GM18499 (cell line): ENCODE measurements around the gene PLLP.

Experiments used
- ATAC-seq: cut with Tn5 transposase; IDR thresholded peaks from one replicate; pipeline ENCODE4 v1.9.1; 2021; ENCODE audit warnings: moderate number of reproducible peaks; ENCODE audit not compliant: insufficient read depth, unreplicated experiment

Gene PLLP

GRCh38 chr16:57284209-57284951 is at the start of gene PLLP:
Gene PLLP (minus strand): TSS chr16:57284672. CDS start chr16:57284540, 132 bp downstream.
- no peak for ATAC-seq

- ATAC-seq, result no peak
These were observed 48.9 kb upstream of the PLLP start for GRCh38 chr16:57333402-57333801.

GRCh38 chr16:57331355-57331754 is 46.9 kb upstream of the PLLP start:
- no peak for ATAC-seq

GRCh38 chr16:57329718-57330327 is 45.4 kb upstream of the PLLP start:
- ATAC-seq, result no peak

GRCh38 chr16:57325458-57325857 is 41.0 kb upstream of the PLLP start:
- ATAC-seq, result no peak

- ATAC-seq, result no peak
These were observed 40.3 kb upstream of the PLLP start for GRCh38 chr16:57324749-57325148.

GRCh38 chr16:57319646-57320045 is 35.2 kb upstream of the PLLP start:
- ATAC-seq, result no peak

GRCh38 chr16:57318240-57318970 is 33.9 kb upstream of the PLLP start:
- no peak for ATAC-seq

GRCh38 chr16:57316390-57317017 is 32.0 kb upstream of the PLLP start:
- ATAC-seq, result no peak

- no peak for ATAC-seq
These were observed 30.9 kb upstream of the PLLP start for GRCh38 chr16:57315416-57315815.

GRCh38 chr16:57314161-57314785 is 29.8 kb upstream of the PLLP start:
- no peak for ATAC-seq

- ATAC-seq, result no peak
These were observed 29.0 kb upstream of the PLLP start for GRCh38 chr16:57313509-57313908.

GRCh38 chr16:57310801-57311200 is 26.3 kb upstream of the PLLP start:
- ATAC-seq, result no peak

- ATAC-seq, result no peak
These were observed 23.6 kb upstream of the PLLP start for GRCh38 chr16:57308041-57308440.

GRCh38 chr16:57307365-57307764 is 22.9 kb upstream of the PLLP start:
- no peak for ATAC-seq

GRCh38 chr16:57306676-57307341 is 22.3 kb upstream of the PLLP start:
- ATAC-seq, result no peak

GRCh38 chr16:57305159-57305811 is 20.8 kb upstream of the PLLP start:
- no peak for ATAC-seq

- no peak for ATAC-seq
These were observed 19.9 kb upstream of the PLLP start for GRCh38 chr16:57304169-57305061.

- ATAC-seq, result no peak
These were observed 19.4 kb upstream of the PLLP start for GRCh38 chr16:57303910-57304168.
